Measurements from ENCODE around the gene ZNF785.

GRCh38 chr16:30562021-30562420 lies 23.5 kb downstream of the ZNF785 start:
- TF ChIP-seq CTCF (conservative IDR thresholded peaks at IDR 0.05): no peak
- no peak for TF ChIP-seq ZFX (IDR thresholded peaks at IDR 0.05)
